ENCODE measurements around the gene B3GALT4.

The B3GALT4 gene

DNA sequence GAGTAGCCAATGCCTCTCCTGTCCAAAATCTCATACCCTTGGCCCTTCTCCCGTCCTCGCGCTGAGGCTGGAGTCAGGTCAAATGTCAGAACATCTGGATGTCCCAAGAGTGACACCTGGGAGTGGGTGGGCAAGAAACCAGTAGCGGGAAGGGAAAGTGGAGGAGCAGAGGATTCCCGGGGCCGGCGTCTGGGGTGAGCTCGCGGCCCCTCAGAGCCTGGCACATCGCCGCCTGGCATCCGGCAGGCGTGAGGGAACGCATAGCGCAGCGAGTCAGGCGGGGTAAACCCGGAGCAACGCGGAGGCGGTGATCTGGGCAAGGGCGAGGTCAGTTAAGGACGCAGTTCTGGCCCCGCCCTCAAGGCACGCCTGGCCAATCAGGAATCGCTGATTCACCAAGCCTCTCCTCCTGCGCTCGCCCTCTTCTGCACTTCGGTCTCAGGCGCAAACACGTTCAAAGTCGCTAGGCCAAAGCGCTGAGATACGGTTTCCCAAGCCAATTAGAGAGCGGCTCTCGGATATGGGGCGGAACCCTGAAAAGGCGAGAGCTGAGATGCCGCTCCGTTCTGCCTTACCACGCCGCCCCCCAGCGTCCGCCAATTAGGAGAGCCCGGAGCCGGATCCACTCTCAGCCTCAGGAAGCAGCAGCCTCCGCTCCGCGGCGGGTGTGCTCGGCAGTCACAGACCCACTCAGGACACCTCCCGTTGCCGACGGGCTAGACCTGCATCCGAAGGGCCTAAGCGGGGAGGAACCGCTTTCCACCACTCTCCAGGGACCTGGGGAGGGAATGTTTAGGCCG, 27.8 kb upstream of the B3GALT4 start (continued):
- TF ChIP-seq, protein P1, sequence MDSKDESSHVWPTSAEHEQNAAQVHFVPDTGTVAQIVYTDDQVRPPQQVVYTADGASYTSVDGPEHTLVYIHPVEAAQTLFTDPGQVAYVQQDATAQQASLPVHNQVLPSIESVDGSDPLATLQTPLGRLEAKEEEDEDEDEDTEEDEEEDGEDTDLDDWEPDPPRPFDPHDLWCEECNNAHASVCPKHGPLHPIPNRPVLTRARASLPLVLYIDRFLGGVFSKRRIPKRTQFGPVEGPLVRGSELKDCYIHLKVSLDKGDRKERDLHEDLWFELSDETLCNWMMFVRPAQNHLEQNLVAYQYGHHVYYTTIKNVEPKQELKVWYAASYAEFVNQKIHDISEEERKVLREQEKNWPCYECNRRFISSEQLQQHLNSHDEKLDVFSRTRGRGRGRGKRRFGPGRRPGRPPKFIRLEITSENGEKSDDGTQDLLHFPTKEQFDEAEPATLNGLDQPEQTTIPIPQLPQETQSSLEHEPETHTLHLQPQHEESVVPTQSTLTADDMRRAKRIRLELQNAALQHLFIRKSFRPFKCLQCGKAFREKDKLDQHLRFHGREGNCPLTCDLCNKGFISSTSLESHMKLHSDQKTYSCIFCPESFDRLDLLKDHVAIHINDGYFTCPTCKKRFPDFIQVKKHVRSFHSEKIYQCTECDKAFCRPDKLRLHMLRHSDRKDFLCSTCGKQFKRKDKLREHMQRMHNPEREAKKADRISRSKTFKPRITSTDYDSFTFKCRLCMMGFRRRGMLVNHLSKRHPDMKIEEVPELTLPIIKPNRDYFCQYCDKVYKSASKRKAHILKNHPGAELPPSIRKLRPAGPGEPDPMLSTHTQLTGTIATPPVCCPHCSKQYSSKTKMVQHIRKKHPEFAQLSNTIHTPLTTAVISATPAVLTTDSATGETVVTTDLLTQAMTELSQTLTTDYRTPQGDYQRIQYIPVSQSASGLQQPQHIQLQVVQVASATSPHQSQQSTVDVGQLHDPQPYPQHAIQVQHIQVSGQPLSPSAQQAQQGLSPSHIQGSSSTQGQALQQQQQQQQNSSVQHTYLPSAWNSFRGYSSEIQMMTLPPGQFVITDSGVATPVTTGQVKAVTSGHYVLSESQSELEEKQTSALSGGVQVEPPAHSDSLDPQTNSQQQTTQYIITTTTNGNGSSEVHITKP (tag by site-specific recombination; IDR thresholded peaks at IDR 0.05), result peak; percentile 86
- peak; percentile 71 for TF ChIP-seq GLIS2 (tag by site-specific recombination; IDR thresholded peaks at IDR 0.05)

DNA sequence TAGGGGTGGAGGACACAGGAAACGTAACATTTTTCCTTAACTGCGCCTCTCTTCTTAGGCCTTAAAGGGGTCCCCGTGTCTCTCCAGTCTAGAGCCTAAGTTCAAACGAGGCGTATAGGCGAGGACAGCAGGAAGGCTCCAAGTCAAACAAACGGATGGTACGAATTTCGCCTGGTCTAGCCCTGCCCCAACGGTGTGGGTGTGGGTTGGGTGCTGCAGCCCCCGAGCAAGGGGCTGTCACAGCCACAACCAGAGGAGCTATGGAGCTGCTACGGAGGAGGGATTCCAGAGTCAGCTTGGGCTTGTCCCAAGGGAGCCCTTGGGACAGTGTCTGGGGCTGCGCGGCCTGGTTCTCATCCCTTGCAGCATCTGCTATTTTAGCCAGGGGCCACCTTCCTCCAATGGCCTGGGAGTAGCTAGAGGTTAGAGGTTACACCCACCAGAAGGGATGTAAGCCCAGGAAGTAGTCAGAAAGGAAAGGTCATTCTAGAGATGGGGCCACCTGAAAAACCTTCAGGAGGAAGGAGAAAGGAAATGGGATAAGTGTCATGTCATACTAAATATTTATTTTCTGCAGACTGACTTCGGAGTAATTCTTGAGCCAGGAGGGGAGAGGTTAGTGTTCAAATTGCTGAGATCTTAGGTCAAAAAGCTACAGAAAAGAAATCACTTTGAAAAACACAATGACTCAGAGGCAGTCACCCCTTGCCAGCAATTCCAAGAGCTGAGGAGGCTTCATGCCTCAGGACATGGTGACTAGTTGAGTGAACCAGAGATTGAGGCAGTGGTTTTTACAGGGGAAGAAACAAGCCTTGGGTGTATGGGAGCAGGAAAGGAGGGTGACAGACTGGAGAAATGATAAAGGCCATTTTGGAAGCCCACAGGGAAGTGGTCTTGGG, 26.9 kb upstream of the B3GALT4 start:
- TF ChIP-seq, protein P2, sequence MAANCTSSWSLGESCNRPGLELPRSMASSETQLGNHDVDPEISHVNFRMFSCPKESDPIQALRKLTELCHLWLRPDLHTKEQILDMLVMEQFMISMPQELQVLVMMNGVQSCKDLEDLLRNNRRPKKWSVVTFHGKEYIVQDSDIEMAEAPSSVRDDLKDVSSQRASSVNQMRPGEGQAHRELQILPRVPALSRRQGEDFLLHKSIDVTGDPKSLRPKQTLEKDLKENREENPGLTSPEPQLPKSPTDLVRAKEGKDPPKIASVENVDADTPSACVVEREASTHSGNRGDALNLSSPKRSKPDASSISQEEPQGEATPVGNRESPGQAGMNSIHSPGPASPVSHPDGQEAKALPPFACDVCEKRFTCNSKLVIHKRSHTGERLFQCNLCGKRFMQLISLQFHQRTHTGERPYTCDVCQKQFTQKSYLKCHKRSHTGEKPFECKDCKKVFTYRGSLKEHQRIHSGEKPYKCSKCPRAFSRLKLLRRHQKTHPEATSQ (tag by site-specific recombination; IDR thresholded peaks at IDR 0.05), result no peak
- TF ChIP-seq GLIS2 (tag by site-specific recombination; IDR thresholded peaks at IDR 0.05) (peak; percentile 15; the same call in 1 of the 2 replicates), ZNF548 (tag by site-specific recombination; IDR thresholded peaks at IDR 0.05) (no peak), ZNF660 (tag by site-specific recombination; IDR thresholded peaks at IDR 0.05) (peak; percentile 9; the same call in 1 of the 2 replicates), ZBTB48 (tag by site-specific recombination; IDR thresholded peaks at IDR 0.05) (peak; percentile 69), ZFHX2 (tag by site-specific recombination; conservative IDR thresholded peaks at IDR 0.05) (0 out of 2 replicates have a peak, but pooled peaks have one; percentile 48), ZBTB17 (tag by site-specific recombination; IDR thresholded peaks at IDR 0.05) (peak; percentile 69; the same call in 1 of the 2 replicates), ZNF510 (tag by site-specific recombination; IDR thresholded peaks at IDR 0.05; ENCODE audit: insufficient replicate concordance) (no peak), ZSCAN30 (tag by site-specific recombination; IDR thresholded peaks at IDR 0.05) (0 out of 2 replicates have a peak, but pooled peaks have one; percentile 13), ZNF2 (tag by site-specific recombination; IDR thresholded peaks at IDR 0.05) (peak; percentile 39; the same call in 1 of the 2 replicates), ZNF600 (tag by site-specific recombination; IDR thresholded peaks at IDR 0.05) (0 out of 2 replicates have a peak, but pooled peaks have one; percentile 32), ZNF501 (tag by site-specific recombination; IDR thresholded peaks at IDR 0.05) (0 out of 2 replicates have a peak, but pooled peaks have one; percentile 29), ZNF670 (tag by site-specific recombination; IDR thresholded peaks at IDR 0.05; ENCODE audit: low read depth) (no peak), ZFP41 (tag by site-specific recombination; IDR thresholded peaks at IDR 0.05; ENCODE audit: borderline replicate concordance) (no peak), GFI1B (tag by site-specific recombination; IDR thresholded peaks at IDR 0.05) (0 out of 2 replicates have a peak, but pooled peaks have one; percentile 26), ZFP69B (tag by site-specific recombination; IDR thresholded peaks at IDR 0.05) (0 out of 2 replicates have a peak, but pooled peaks have one; percentile 36), HOXA7 (CRISPR knock-in tag; IDR thresholded peaks at IDR 0.05; ENCODE audit: borderline replicate concordance) (no peak), ZNF391 (tag by site-specific recombination; IDR thresholded peaks at IDR 0.05; ENCODE audit: borderline replicate concordance, low read depth) (0 out of 2 replicates have a peak, but pooled peaks have one; percentile 22), ZNF701 (tag by site-specific recombination; IDR thresholded peaks at IDR 0.05) (no peak), ZNF184 (tag by site-specific recombination; IDR thresholded peaks at IDR 0.05) (peak; percentile 25; the same call in 1 of the 2 replicates)
- TF ChIP-seq, protein P3, sequence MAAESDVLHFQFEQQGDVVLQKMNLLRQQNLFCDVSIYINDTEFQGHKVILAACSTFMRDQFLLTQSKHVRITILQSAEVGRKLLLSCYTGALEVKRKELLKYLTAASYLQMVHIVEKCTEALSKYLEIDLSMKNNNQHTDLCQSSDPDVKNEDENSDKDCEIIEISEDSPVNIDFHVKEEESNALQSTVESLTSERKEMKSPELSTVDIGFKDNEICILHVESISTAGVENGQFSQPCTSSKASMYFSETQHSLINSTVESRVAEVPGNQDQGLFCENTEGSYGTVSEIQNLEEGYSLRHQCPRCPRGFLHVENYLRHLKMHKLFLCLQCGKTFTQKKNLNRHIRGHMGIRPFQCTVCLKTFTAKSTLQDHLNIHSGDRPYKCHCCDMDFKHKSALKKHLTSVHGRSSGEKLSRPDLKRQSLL (tag by site-specific recombination; IDR thresholded peaks at IDR 0.05), result peak; percentile 63; the same call in 1 of the 2 replicates
- TF ChIP-seq, protein P4, sequence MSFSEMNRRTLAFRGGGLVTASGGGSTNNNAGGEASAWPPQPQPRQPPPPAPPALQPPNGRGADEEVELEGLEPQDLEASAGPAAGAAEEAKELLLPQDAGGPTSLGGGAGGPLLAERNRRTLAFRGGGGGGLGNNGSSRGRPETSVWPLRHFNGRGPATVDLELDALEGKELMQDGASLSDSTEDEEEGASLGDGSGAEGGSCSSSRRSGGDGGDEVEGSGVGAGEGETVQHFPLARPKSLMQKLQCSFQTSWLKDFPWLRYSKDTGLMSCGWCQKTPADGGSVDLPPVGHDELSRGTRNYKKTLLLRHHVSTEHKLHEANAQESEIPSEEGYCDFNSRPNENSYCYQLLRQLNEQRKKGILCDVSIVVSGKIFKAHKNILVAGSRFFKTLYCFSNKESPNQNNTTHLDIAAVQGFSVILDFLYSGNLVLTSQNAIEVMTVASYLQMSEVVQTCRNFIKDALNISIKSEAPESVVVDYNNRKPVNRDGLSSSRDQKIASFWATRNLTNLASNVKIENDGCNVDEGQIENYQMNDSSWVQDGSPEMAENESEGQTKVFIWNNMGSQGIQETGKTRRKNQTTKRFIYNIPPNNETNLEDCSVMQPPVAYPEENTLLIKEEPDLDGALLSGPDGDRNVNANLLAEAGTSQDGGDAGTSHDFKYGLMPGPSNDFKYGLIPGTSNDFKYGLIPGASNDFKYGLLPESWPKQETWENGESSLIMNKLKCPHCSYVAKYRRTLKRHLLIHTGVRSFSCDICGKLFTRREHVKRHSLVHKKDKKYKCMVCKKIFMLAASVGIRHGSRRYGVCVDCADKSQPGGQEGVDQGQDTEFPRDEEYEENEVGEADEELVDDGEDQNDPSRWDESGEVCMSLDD (tag by site-specific recombination; IDR thresholded peaks at IDR 0.05), result no peak
- Histone ChIP-seq H3K4me1 (ENCODE audit: control insufficient read depth, insufficient read depth, low read length) (peaks cover 12% of the 10 kb centered on the region), H3K9me3 (ENCODE audit: control insufficient read depth, insufficient read depth, low read depth, low read length) (no peaks in the 10 kb centered on the region), H3K27ac (ENCODE audit: extremely low read depth, low read depth, low read length) (peak overlapping the region; percentile 81), H3K4me3 (ENCODE audit: low read depth, low read length) (peak overlapping the region; percentile 62), H3K36me3 (ENCODE audit: control insufficient read depth in 2 of 2, insufficient read depth in 1 of 2, low read length in 2 of 2) (peaks cover 14 to 20% of the 10 kb centered on the region in 2 experiments; a peak in 2 of 3 replicates)
- CTCF ChIA-PET, result interaction anchor here (0.6 to 6.1 kb wide), 20 partner anchors 10 to 411 kb away, joined by 3 to 76 read pairs (median 12); partner anchors contain the start of genes HSD17B8, RING1, RPS18 and TAP2
- POLR2A ChIA-PET, result interaction anchor here (0.6 to 4.8 kb wide), 25 partner anchors 10 to 355 kb away, joined by 3 to 65 read pairs (median 5); partner anchors contain the start of genes B3GALT4, HSD17B8, PFDN6 and RGL2
